Measurements from ENCODE around the gene UQCC5. TPM values are rescaled to one million over a fixed set of nuclear protein-coding genes. Genes with fewer than 3 reads are reported as not detected.
A peak's percentile ranks its signal among the peaks of the same experiment; 100 is the strongest.

The UQCC5 gene
- polyA plus RNA-seq, 2 of the 4 experiments (the other 2 are of a cell fraction): 11.7 to 63.3 TPM

DNA sequence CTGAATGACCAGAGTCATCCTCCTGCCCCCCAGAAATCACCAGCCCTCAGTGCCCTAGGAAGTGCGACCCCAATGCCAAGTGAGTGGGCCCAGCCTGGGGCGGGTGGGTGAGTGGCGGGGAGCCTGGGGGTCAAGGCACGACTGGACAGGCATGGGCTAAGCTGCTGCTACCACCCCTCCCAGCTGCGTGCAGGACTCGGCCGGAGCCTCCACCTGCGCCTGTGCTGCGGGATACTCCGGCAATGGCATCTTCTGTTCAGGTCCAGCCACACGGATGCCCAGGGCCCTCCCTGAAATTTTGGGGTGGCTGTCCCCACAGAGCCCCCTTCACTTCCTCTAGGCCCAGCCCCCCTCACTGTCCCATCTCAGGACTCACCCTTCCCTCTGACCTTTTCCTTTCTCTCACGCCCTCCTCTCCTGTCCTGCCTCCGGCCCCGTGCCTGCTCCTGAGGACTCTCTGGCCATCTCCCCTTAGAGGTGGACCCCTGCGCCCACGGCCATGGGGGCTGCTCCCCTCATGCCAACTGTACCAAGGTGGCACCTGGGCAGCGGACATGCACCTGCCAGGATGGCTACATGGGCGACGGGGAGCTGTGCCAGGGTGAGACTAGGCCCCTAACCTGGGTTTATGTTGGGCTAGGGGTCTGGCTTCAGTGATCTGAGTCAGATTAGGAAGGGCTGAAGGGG lies 19.8 kb upstream of the UQCC5 start:
- 83% methylated on average over 6 of the region's 19 CpGs for whole genome bisulfite sequencing (ENCODE audit: missing lambda C conversion rate)
- Histone ChIP-seq H3K9me3 (no peaks in the 10 kb centered on the region), H3K4me2 (no peak overlapping the region), H3K4me1 (no peaks in the 10 kb centered on the region), H3K27ac (no peak overlapping the region), H3K4me3 (no peak overlapping the region)
- TF ChIP-seq ESRRA (IDR thresholded peaks at IDR 0.05; ENCODE audit: borderline replicate concordance, low read length) (no peak), CHD4 (IDR thresholded peaks at IDR 0.05; ENCODE audit: borderline replicate concordance) (no peak)
- TF ChIP-seq, protein P1, sequence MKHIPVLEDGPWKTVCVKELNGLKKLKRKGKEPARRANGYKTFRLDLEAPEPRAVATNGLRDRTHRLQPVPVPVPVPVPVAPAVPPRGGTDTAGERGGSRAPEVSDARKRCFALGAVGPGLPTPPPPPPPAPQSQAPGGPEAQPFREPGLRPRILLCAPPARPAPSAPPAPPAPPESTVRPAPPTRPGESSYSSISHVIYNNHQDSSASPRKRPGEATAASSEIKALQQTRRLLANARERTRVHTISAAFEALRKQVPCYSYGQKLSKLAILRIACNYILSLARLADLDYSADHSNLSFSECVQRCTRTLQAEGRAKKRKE (CRISPR knock-in tag; IDR thresholded peaks at IDR 0.05; ENCODE audit: low read depth): no peak
- POLR2A ChIA-PET: no interaction called here
- CTCF ChIA-PET: interaction anchor here (1.1 kb wide), 1 partner anchor 43 kb away, joined by 3 read pairs; no protein-coding TSS in a partner anchor
- FAIRE-seq (no peak), DNase-seq (ENCODE audit: low read depth in 1 of 2, low spot score in 1 of 2) (no peak), ATAC-seq (no peak)

DNA sequence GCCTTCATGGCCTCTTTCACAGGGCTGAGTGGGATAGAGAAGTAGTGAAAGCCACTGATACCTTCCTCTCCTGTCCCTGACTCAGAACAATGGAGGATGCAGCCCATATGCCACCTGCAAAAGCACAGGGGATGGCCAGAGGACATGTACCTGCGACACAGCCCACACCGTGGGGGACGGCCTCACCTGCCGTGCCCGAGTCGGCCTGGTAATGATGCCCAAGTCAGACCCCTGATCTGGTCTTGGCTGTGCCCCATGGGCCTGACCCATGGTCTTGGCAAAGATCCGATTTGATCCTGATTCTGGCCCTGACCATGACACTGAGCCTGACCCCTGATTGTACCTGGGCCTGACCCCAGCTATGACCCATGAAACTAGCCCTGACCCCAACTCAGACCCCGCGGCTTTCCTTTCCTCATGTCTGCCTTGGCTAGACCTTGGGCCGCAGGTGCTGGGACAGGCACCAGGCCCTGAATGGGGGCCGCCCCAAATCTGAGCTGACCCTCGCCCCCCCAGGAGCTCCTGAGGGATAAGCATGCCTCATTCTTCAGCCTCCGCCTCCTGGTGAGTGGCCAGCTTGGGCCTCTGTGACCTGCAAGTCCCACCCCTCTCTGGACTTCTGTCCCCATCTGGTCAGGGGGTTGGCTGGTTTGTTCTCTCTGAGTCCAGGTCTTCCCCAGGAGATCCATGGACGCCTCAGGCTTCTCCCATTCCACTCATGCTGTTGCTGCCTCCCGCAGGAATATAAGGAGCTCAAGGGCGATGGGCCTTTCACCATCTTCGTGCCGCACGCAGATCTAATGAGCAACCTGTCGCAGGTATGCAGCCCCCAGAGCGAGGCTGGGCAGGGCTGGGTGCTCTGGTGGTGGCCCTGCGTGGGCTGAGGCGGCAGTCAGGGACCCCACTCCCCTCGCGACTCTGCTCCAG lies 18.3 kb upstream of the UQCC5 start:
- TF ChIP-seq, protein P2, sequence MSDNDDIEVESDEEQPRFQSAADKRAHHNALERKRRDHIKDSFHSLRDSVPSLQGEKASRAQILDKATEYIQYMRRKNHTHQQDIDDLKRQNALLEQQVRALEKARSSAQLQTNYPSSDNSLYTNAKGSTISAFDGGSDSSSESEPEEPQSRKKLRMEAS (IDR thresholded peaks at IDR 0.05): no peak
- no peak for TF ChIP-seq ZC3H11A (IDR thresholded peaks at IDR 0.05)
- TF ChIP-seq EHMT2 (IDR thresholded peaks at IDR 0.05; ENCODE audit: low read depth): no peak
- TF ChIP-seq GATA3 (IDR thresholded peaks at IDR 0.05; ENCODE audit: borderline replicate concordance): no peak
- TF ChIP-seq NFE2L2 (conservative IDR thresholded peaks at IDR 0.05; ENCODE audit: low read length): no peak
- no peak for TF ChIP-seq NR3C1 (IDR thresholded peaks at IDR 0.05)
- no peaks in the 10 kb centered on the region for H3K4me1 ChIP-seq
- no peak for FAIRE-seq
- no peak overlapping the region for H3K4me2 ChIP-seq
- no peak overlapping the region for H3K4me3 ChIP-seq
- DNase-seq (ENCODE audit: low read depth in 1 of 2, low spot score in 1 of 2): no peak
- CTCF ChIA-PET: interaction anchor here (0.6 to 1.4 kb wide), 4 partner anchors 44 to 108 kb away, joined by 3 to 5 read pairs (median 4); no protein-coding TSS in a partner anchor
- no peak overlapping the region for H3K27ac ChIP-seq
- ATAC-seq: no peak
- no peaks in the 10 kb centered on the region for H3K9me3 ChIP-seq
- POLR2A ChIA-PET: no interaction called here
- WGBS (ENCODE audit: missing lambda C conversion rate): 91% methylated on average over 19 of the region's 25 CpGs

DNA sequence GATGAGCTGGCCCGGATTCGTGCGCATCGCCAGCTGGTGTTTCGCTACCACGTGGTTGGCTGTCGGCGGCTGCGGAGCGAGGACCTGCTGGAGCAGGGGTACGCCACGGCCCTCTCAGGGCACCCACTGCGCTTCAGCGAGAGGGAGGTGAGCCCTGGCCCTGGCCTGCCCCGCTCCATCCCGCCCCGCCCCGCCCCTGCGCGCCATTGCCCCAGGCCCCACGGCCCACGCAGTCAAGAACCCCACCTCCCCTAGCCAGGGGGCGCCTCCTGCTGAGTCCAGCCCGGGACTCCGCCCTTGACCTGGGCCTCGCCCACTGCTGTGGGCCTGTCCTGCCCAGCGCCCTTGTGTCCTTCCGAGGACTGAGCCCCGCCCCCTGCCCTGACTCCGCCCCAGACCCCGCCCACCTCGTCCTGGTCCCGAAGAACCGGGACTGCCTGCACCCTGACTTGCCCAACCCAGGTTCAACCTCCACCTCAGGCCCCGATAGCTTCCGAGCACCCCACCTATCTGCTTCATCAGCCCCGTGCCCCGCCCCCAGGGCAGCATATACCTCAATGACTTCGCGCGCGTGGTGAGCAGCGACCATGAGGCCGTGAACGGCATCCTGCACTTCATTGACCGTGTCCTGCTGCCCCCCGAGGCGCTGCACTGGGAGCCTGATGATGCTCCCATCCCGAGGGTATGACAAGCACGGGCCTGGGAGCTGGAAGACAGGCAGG lies 17.5 kb upstream of the UQCC5 start:
- ChIA-PET CTCF (interaction anchor here (0.6 to 1.4 kb wide), 3 partner anchors 47 to 108 kb away, joined by 3 to 5 read pairs (median 4); no protein-coding TSS in a partner anchor), POLR2A (no interaction called here)
- no peak overlapping the region for H3K4me3 ChIP-seq
- peak in 1 of 2 experiments; percentile 22 for DNase-seq (ENCODE audit: low read depth in 1 of 2, low spot score in 1 of 2)
- H3K4me2 ChIP-seq: no peak overlapping the region
- H3K4me1 ChIP-seq: no peaks in the 10 kb centered on the region
- peak in 1 of 2 experiments; percentile 59; a peak in 3 of 6 replicates for ATAC-seq
- no peaks in the 10 kb centered on the region for H3K9me3 ChIP-seq
- TF ChIP-seq EHMT2 (IDR thresholded peaks at IDR 0.05; ENCODE audit: low read depth): no peak
- TF ChIP-seq HOXB13 (CRISPR knock-in tag; IDR thresholded peaks at IDR 0.05; ENCODE audit: low read depth): no peak
- TF ChIP-seq SMC3 (IDR thresholded peaks at IDR 0.05): no peak
- TF ChIP-seq RAD21 (conservative IDR thresholded peaks at IDR 0.05 in 1 of 2, IDR thresholded peaks at IDR 0.05 in 1 of 2): no peak
- no peak for TF ChIP-seq EP300 (IDR thresholded peaks at IDR 0.05)
- no peak for TF ChIP-seq MYC (IDR thresholded peaks at IDR 0.05; ENCODE audit: borderline replicate concordance, low read length)
- TF ChIP-seq SREBF2 (IDR thresholded peaks at IDR 0.05): no peak
- no peak for TF ChIP-seq RARB (CRISPR knock-in tag; IDR thresholded peaks at IDR 0.05)
- H3K27ac ChIP-seq: no peak overlapping the region
- 77% methylated on average over 8 of the region's 50 CpGs for WGBS (ENCODE audit: missing lambda C conversion rate)
- FAIRE-seq: no peak
